T-helper 22 cell (primary cell): ENCODE results near the gene REEP6.
"Not testable (repeated sequence)": the region's sequence is repeated elsewhere in the genome, so short reads cannot be mapped to it uniquely, and the experiment has no call there.

Experiments
- DNase-seq: peaks from one replicate; pipeline ENCODE4 v3.0.0-alpha.2; 2020; ENCODE audit warnings: low read depth

REEP6 gene

GRCh38 chr19:1472231-1473084, 18.5 kb upstream of the REEP6 start:
- DNase-seq = no peak

GRCh38 chr19:1473085-1473851, 17.7 kb upstream of the REEP6 start:
- DNase-seq = no peak

- no peak for DNase-seq
Observed at GRCh38 chr19:1474011-1474764, 16.8 kb upstream of the REEP6 start.

DNA sequence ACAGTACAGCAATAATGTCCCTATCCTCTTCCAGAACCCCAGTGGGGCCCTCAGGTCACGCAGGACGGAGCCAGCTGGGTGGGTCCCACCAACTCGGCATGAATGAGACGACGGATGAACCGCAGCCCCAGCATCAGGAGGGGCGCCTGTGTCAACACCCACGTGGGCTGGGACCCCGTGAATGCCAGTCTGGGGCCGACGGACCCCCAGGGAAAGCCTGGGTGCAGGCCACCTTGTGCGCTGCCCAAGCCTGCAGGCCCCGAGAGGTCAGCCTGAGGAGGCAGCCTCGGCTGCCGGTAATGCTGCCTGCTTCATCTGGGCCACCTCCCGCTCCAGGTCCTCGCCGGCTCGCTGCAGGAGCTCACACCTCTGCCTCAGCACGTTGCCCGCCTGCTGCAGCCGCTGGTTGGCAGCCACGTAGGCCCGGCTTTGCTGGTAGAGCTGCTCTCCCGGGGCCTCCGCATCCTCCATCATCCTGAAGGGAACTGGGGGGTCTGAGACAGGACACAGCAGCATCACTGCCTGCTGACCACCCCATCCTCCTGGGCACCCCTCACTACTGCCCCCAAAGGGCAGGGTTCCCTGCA, 16.1 kb upstream of the REEP6 start:
- no peak for DNase-seq

GRCh38 chr19:1475751-1476437, 15.1 kb upstream of the REEP6 start:
- DNase-seq = no peak

DNA sequence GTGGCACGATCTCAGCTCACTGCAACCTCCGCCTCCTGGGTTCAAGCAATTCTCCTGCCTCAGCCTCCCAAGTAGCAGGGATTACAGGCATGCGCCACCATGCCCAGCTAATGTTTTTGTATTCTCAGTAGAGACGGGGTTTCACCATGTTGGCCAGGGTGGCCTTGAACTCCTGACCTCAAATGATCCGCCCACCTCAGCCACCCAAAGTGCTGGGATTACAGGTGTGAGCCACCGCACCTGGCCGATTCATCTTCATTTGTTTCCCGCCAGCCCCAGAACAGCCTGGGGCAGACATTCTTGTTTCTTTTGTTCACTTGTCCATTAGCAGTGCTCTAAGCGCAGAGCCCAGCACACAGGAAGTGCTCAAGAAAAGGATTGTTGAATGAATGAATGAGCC, 13.9 kb upstream of the REEP6 start:
- not testable (repeated sequence) for DNase-seq

- peak; percentile 80 for DNase-seq
Observed at GRCh38 chr19:1478934-1479707, 11.9 kb upstream of the REEP6 start, which contains the start of gene C19orf25. C19orf25 (minus strand) TSS chr19:1479215; CDS start chr19:1478903, 312 bp downstream.

DNA sequence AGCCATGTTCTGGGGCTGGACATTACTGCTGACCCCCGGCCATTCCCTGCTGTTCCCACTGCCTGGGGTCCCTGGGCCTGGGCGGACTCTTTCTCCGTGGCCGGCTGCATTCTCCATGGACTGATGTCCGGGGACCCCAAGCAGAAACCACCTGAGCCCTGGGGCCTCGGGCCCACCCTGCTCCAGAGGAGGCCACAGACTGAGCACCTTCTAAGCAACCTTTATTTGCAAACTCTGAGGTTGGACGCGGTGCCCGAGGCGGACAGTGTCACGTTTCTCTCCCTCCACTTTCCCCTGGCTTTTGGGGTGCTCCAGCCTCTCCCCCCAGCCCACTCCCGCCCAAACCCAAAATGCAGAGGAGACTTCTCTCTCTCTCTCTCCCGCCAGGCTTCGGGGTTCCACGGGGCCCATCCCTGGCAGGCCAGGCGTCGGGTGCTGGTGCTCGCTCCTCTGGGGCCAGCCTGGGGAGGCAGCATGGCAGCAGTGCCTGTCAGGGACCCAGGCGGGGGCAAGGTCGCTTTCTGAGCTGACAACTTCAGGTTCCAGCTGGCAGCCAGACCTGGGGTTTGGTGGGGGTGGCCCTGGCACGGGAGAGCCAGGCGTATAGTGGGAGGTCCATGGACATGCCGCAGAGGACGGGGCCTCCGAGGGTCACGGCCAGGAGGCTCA, 9.6 kb upstream of the REEP6 start:
- DNase-seq = no peak

DNA sequence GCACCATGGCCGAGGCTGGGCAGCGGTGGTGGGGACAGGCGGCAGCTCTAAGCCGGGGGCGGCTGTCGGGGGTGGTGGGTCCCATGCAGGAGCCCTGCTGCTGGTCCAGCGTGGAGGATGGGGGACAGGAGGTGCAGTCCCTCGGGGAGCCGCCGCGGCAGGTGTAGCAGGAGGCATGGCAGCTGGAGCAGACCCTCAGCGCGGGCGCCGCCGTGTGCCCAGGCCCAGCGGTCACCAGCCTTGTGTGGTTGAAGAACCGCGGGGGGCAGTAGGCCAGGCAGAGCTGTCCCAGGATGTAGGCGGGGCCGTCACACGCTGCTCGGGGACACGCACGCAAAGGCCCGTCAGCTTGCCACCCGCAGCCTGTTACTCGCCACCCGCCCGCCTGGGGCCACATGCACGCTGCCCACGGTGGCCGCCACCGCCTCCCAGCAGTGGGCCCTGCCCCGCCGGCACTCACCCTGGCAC, 9.1 kb upstream of the REEP6 start:
- no peak for DNase-seq

DNA sequence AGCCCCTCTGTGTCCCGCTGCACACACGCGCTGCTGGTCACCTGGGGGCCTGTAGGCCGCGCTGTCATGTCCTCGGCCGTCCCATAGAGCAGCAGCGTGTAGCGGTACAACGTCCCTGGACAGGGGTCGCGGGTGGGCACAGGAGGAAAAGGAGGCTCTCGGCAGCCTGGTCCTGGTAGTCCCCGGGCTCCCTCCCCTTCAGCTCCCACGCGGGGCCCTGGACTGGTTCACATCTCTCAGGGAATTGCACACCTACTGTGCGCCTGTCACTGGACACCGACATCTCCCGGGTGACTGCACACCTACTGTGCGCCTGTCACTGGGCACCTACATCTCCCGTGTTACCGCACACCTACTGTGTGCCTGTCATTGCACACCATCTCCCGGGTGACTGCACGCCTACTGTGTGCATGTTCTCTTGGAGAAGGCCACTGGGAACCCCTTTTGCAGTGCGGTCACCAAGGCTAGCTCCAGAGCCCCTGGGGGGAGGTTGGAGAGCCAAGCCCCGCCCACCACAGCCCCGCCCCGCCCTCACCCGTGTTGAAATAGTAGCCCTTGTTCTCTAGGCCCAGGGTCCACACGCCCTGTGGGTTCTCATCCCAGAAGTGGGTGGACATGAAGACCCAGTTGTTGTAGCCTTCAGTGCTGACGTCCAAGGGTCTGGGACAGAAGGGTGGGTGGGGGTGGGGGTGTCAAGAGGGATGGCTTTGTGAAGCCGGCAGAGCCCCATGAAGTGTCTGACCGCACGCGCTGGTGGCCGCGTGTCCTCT, 8.4 kb upstream of the REEP6 start:
- no peak for DNase-seq

- no peak for DNase-seq
Observed at GRCh38 chr19:1483131-1483978, 7.6 kb upstream of the REEP6 start.

DNA sequence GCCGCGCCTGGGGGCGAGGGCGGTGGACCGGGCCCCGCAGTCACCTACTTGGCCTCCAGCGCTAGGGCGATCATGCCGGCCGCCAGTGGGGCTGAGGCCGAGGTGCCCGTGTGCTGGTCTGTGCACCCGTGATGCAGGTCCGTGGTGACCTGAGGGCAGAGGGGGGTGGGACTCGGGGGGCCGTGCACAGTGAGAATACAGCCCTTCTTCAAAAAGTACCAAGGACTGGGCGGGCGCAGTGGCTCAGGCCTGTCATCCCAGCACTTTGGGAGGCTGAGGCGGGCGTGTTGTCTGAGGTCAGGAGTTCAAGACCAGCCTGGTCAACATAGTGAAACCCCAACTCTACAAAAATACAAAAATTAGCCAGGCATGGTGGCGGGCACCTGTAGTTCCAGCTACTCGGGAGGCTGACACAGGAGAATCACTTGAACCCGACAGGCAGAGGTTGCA, 7.0 kb upstream of the REEP6 start:
- no peak for DNase-seq

GRCh38 chr19:1486720-1487575, 4.0 kb upstream of the REEP6 start:
- no peak for DNase-seq

DNA sequence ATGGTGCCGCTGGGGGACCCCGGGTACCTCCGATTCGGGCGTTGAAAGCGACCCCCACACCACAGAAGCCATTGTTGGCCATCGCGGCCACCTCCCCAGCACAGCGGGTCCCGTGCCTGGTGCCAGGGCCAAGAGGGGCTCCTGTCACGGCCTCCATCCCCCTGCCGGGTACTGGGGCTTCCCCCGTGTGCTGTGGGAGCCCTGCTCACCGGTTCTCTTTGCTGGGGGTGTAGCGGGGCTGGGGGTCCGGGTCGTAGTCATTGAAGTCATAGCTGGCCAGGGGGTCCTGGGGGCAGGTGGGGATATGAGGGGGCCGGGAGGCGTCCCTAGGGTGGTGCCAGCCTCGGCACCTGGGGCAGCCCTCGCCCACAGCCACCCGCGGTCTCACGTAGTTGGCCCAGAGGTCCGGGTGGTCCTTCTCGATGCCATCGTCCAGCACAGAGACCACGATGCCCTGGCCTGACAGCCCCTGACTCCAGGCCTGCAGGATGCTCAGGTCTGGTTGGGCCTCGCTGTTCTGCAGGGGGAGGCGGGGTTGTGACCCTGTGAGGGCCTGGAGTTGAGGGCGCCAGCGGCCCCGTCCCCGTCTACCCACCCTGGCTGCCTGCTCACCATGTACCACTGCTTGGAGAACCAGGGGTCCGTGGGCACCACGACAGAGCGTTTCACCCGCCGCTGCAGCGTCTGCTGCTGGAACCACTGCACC, 3.3 kb upstream of the REEP6 start:
- no peak for DNase-seq

- DNase-seq = no peak
Observed at GRCh38 chr19:1488282-1488601, 2.7 kb upstream of the REEP6 start.

DNA sequence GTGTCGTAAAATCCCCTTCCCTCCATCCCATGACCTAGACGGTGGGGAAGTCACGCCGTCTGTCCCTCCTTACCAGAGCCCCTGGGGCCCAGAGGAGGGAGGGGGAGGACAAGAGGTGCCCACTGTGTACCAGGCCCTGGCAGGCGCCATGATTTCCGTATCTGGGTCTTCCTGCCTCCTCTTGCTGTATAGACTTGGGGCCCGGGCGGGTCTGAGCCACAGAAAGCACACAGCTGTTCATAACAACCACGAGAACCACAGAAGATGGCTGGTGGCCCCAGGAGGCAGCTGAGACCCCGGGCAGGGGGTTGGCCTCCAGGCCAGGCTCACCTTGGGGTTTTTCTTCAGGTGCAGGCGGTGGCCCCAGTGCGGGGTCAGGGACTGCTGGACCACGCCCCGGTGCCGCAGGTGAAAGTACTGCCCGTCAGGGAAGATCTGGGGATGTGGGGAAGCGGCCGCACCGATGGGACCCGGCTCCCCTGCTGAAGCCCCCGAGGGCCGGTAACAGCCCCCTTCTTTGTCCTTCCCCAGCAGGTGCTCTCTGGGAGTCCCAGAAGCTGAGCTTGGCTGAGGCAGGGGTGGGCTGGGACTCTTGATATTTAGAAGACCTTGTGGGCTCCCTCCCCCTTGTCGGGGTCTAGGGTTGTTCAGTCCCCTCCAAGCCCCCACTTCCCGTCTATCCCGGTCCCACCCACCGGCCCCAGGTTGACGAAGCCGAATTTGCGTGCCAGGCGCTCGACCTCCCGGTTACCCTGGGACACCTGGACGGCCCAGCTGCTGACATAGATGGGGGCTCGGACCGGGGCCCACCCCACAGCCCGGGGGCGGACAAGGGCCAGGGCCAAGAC, 1.3 kb upstream of the REEP6 start:
- no peak for DNase-seq
